BJ (cell line): ENCODE data around the gene FN1. TPM values are rescaled to one million over a fixed set of nuclear protein-coding genes. Genes with fewer than 3 reads are reported as not detected.

ENCODE experiments used
- CTCF ChIA-PET: fragments of 350-600 bp; formaldehyde crosslinking; extraction: SDS; loops from one replicate; lab custom pipeline; 2021; ENCODE audit warnings: antibody characterized with exemption, inconsistent platforms; lab: Yijun Ruan, JAX
- POLR2A ChIA-PET: fragments of 300-600 bp; sonication (Branson Sonifier 250); formaldehyde crosslinking; extraction: SDS; loops from one replicate; lab custom pipeline; 2021; ENCODE audit warnings: antibody characterized with exemption; lab: Charles Lee
- DNase-seq: peaks from one replicate; pipeline ENCODE4 v3.0.0-alpha.2; 2011; ENCODE audit warnings: low read depth
- H3K27me3 ChIP-seq: 2 replicates; pipeline ENCODE4 v1.6.0; 2011; ENCODE audit warnings: low read length; ENCODE audit not compliant: control insufficient read depth, insufficient read depth
- H3K36me3 ChIP-seq: 2 replicates; pipeline ENCODE4 v1.5.1; 2011; ENCODE audit warnings: low read length; ENCODE audit not compliant: control insufficient read depth, insufficient read depth
- H3K4me3 ChIP-seq: 2 replicates; pipeline ENCODE4 v1.5.1; 2011; ENCODE audit warnings: low read depth, mild to moderate bottlenecking, control low read depth, low read length
- polyA plus RNA-seq: library from polyadenylated mRNA; depleted of rRNA; stranded (reverse); fragments of >200 nt; gene quantifications from 2 replicates; pipeline ENCODE4 v1.2.3, GENCODE V29; 2011
- TF ChIP-seq, protein P1 (sequence below): IDR thresholded peaks from 2 replicates; pipeline ENCODE4 v1.5.1; 2011; ENCODE audit warnings: low read depth, mild to moderate bottlenecking, control low read depth, inconsistent platforms, low read length, moderate library complexity; ENCODE audit not compliant: insufficient read depth

Gene FN1
- polyA plus RNA-seq, 1 experiment, result 5,814 TPM

GRCh38 chr2:215390550-215390913, 45.3 kb downstream of the FN1 start:
- TF ChIP-seq, protein P1, sequence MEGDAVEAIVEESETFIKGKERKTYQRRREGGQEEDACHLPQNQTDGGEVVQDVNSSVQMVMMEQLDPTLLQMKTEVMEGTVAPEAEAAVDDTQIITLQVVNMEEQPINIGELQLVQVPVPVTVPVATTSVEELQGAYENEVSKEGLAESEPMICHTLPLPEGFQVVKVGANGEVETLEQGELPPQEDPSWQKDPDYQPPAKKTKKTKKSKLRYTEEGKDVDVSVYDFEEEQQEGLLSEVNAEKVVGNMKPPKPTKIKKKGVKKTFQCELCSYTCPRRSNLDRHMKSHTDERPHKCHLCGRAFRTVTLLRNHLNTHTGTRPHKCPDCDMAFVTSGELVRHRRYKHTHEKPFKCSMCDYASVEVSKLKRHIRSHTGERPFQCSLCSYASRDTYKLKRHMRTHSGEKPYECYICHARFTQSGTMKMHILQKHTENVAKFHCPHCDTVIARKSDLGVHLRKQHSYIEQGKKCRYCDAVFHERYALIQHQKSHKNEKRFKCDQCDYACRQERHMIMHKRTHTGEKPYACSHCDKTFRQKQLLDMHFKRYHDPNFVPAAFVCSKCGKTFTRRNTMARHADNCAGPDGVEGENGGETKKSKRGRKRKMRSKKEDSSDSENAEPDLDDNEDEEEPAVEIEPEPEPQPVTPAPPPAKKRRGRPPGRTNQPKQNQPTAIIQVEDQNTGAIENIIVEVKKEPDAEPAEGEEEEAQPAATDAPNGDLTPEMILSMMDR, result no peak
- CTCF ChIA-PET, result interaction anchor here (1.2 kb wide), 2 partner anchors 12 to 529 kb away, joined by 3 read pairs; no protein-coding TSS in a partner anchor
- Histone ChIP-seq H3K4me3 (no peak overlapping the region), H3K27me3 (no peaks in the 10 kb centered on the region), H3K36me3 (peaks cover 43% of the 10 kb centered on the region)
- POLR2A ChIA-PET, result no interaction called here
- no peak for DNase-seq

- Histone ChIP-seq H3K36me3 (peaks cover 37% of the 10 kb centered on the region), H3K27me3 (no peaks in the 10 kb centered on the region), H3K4me3 (no peak overlapping the region)
- ChIA-PET CTCF (no interaction called here), POLR2A (no interaction called here)
- TF ChIP-seq, protein P1, result no peak
- no peak for DNase-seq
Measured at GRCh38 chr2:215388002-215388728, 47.7 kb downstream of the FN1 start.

DNA sequence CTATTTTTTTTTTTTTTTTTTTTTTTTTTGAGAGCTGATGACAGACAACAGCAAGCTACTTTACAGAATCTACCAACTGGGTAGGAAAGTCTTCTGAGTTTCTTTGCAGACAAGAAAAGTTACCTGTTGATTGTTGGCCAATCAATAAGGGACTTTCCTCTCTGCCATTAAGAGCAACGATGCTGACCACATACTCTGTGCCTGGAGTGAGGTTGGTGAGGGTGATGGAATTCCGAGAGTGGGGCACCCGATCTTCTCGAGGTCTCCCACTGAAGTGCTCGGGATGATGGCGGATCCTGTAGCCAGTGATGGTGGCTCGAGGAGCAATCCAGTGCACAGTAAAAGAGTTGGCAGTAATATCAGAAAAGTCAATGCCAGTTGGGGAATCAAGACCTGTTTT, 49.3 kb downstream of the FN1 start:
- Histone ChIP-seq H3K36me3 (peaks cover 34% of the 10 kb centered on the region), H3K27me3 (no peaks in the 10 kb centered on the region), H3K4me3 (no peak overlapping the region)
- ChIA-PET POLR2A (interaction anchor here (0.6 kb wide), 1 partner anchor 201 kb away, joined by 7 read pairs; no protein-coding TSS in a partner anchor), CTCF (no interaction called here)
- no peak for DNase-seq
- TF ChIP-seq, protein P1, result no peak

GRCh38 chr2:215384710-215385109, 51.2 kb downstream of the FN1 start:
- Histone ChIP-seq H3K36me3 (peaks cover 29% of the 10 kb centered on the region), H3K27me3 (no peaks in the 10 kb centered on the region), H3K4me3 (no peak overlapping the region)
- DNase-seq, result no peak
- ChIA-PET CTCF (no interaction called here), POLR2A (no interaction called here)
- TF ChIP-seq, protein P1, result no peak

GRCh38 chr2:215383652-215384279, 52.1 kb downstream of the FN1 start:
- ChIA-PET POLR2A (no interaction called here), CTCF (interaction anchor here (0.8 to 0.9 kb wide), 2 partner anchors 316 to 547 kb away, joined by 3 read pairs; no protein-coding TSS in a partner anchor)
- Histone ChIP-seq H3K4me3 (no peak overlapping the region), H3K27me3 (no peaks in the 10 kb centered on the region), H3K36me3 (peaks cover 32% of the 10 kb centered on the region)
- DNase-seq, result no peak
- TF ChIP-seq, protein P1, result no peak
